GM12878 (cell line): ENCODE measurements around the gene HCRT. TPM values are rescaled to one million over a fixed set of nuclear protein-coding genes. Genes with fewer than 3 reads are reported as not detected.

Source experiments
- IRF4 ChIP-seq: IDR thresholded peaks from 2 replicates; pipeline ENCODE4 v1.6.1; 2011; ENCODE audit warnings: low read depth, low read length
- JUND ChIP-seq: IDR thresholded peaks from 2 replicates; pipeline ENCODE4 v1.6.1; 2012; ENCODE audit warnings: low read depth, mild to moderate bottlenecking, low read length, improper control_type of control experiment, moderate library complexity
- ZBTB4 ChIP-seq: fragments of 450-650 bp; formaldehyde crosslinking; IDR thresholded peaks from 2 replicates; pipeline ENCODE4 v1.4.0; 2022; ENCODE audit warnings: mild to moderate bottlenecking, moderate library complexity
- ZZZ3 ChIP-seq: IDR thresholded peaks from 2 replicates; pipeline ENCODE4 v1.6.1; 2011; ENCODE audit warnings: low read depth; ENCODE audit not compliant: control insufficient read depth, insufficient read length
- polyA plus RNA-seq, 11 experiments: library from polyadenylated mRNA; depleted of rRNA in 4 of 11; unstranded in 6 of 11; stranded (reverse) in 5 of 11; fragments of >200 nt; fragmentation: Nextera tagmentation in 4 of 11; fragmentation: Illumina TruSeq in 1 of 11; extraction: Ambion mirVana in 4 of 11; extraction: Trizol in 1 of 11; gene quantifications; 1 replicate in 1 of 11; 2 replicates in 10 of 11; pipeline versions ENCODE4 v1.2.1 to v1.2.3, GENCODE V29; 2011 to 2016; ENCODE audit warnings: inconsistent platforms in 2 of 11, missing spikeins in 2 of 11, low read depth in 1 of 11
- total RNA-seq, 4 experiments: library from RNA; depleted of rRNA in 3 of 4; stranded (reverse); fragments of >200 nt in 3 of 4; fragmentation: Illumina TruSeq in 1 of 4; extraction: Trizol in 1 of 4; gene quantifications; 2 replicates each; pipeline versions ENCODE4 v1.2.1 to v1.2.3, GENCODE V29; 2013 to 2021
- TF ChIP-seq, protein P1 (sequence below): IDR thresholded peaks from 2 replicates; pipeline ENCODE4 v1.6.1; 2012; ENCODE audit warnings: low read length, inconsistent platforms
- TF ChIP-seq, protein P2 (sequence below), 3 experiments: IDR thresholded peaks in 2 of 3; conservative IDR thresholded peaks in 1 of 3; 2 replicates each; pipeline ENCODE4 v1.5.1; 2011; ENCODE audit warnings: low read depth in 3 of 3, low read length in 3 of 3, mild to moderate bottlenecking in 3 of 3, control low read depth in 2 of 3, moderate library complexity in 2 of 3, inconsistent platforms in 1 of 3, mixed read lengths in 1 of 3; ENCODE audit not compliant: control insufficient read depth in 2 of 3, insufficient read depth in 1 of 3; ENCODE audit errors: extremely low read depth in 1 of 3

Gene HCRT
- total and polyA plus RNA-seq, 10 of the 15 experiments (the other 5 are each of a cell fraction or from before 2014, with no cell fraction given), result 0.41 TPM; not detected in 9

DNA sequence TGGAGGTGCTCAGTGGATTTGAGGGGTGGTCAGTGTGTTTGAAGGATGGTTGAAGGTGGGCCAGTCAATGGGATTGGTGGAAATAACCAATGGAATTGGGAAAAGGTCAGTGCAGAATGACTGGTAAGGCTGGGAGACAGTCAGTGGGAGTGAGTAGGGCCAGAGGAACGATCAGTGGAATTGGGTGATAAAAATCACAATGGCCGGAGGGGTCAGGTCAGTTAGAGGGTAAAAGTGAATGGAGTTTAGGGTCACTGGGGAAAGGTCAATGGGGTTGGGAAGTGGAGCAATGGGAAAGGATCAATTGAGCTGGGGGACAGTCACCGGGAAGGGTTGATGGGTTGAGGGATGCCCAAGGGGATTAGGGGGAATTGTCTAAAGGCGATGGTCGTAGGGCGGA is 19.5 kb downstream of the HCRT start (continued):
- TF ChIP-seq, protein P1, sequence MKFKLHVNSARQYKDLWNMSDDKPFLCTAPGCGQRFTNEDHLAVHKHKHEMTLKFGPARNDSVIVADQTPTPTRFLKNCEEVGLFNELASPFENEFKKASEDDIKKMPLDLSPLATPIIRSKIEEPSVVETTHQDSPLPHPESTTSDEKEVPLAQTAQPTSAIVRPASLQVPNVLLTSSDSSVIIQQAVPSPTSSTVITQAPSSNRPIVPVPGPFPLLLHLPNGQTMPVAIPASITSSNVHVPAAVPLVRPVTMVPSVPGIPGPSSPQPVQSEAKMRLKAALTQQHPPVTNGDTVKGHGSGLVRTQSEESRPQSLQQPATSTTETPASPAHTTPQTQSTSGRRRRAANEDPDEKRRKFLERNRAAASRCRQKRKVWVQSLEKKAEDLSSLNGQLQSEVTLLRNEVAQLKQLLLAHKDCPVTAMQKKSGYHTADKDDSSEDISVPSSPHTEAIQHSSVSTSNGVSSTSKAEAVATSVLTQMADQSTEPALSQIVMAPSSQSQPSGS, result no peak
- TF ChIP-seq ZBTB4 (CRISPR knock-in tag), result no peak
- TF ChIP-seq IRF4, result no peak
- TF ChIP-seq, protein P2, sequence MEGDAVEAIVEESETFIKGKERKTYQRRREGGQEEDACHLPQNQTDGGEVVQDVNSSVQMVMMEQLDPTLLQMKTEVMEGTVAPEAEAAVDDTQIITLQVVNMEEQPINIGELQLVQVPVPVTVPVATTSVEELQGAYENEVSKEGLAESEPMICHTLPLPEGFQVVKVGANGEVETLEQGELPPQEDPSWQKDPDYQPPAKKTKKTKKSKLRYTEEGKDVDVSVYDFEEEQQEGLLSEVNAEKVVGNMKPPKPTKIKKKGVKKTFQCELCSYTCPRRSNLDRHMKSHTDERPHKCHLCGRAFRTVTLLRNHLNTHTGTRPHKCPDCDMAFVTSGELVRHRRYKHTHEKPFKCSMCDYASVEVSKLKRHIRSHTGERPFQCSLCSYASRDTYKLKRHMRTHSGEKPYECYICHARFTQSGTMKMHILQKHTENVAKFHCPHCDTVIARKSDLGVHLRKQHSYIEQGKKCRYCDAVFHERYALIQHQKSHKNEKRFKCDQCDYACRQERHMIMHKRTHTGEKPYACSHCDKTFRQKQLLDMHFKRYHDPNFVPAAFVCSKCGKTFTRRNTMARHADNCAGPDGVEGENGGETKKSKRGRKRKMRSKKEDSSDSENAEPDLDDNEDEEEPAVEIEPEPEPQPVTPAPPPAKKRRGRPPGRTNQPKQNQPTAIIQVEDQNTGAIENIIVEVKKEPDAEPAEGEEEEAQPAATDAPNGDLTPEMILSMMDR (IDR thresholded peaks at IDR 0.05 in 2 of 3, conservative IDR thresholded peaks at IDR 0.05 in 1 of 3; ENCODE audit: control insufficient read depth in 2 of 3, extremely low read depth in 1 of 3, insufficient read depth in 1 of 3, low read depth in 3 of 3, low read length in 3 of 3), result no peak
- no peak for TF ChIP-seq JUND
- TF ChIP-seq ZZZ3, result no peak
